Measurements from ENCODE around the gene COBLL1.

- no peak for TF ChIP-seq POLR2A (IDR thresholded peaks at IDR 0.05)
- TF ChIP-seq CTCF (IDR thresholded peaks at IDR 0.05), result no peak
Observed at GRCh38 chr2:164675687-164676086, 165.9 kb downstream of the COBLL1 start.
